ENCODE measurements around the gene DCBLD1. TPM values are rescaled to one million over a fixed set of nuclear protein-coding genes. Genes with fewer than 3 reads are reported as not detected.

Gene DCBLD1
- total and polyA plus RNA-seq, 2 donors (not counting 3 experiments of a cell fraction or from before 2014, with no cell fraction given): 30.2 to 44.3 TPM

- TF ChIP-seq EZH2 (IDR thresholded peaks at IDR 0.05; ENCODE audit: borderline replicate concordance, low read depth, low read length, severe bottlenecking) (no peak), MAX (IDR thresholded peaks at IDR 0.05; ENCODE audit: insufficient read depth, insufficient read length) (no peak), JUN (IDR thresholded peaks at IDR 0.05; ENCODE audit: borderline replicate concordance, insufficient read depth, insufficient read length, low read depth) (no peak), CTCF (IDR thresholded peaks at IDR 0.05; ENCODE audit: extremely low read depth in 1 of 2, insufficient read depth in 1 of 2, low read depth in 1 of 2, low read length in 2 of 2) (no peak), MYC (IDR thresholded peaks at IDR 0.05; ENCODE audit: low read depth, low read length) (no peak), POLR2A (IDR thresholded peaks at IDR 0.05; ENCODE audit: low read depth, low read length) (no peak), FOS (IDR thresholded peaks at IDR 0.05; ENCODE audit: borderline replicate concordance, insufficient read depth, low read length) (no peak), POLR2AphosphoS5 (IDR thresholded peaks at IDR 0.05; ENCODE audit: insufficient read depth, low read depth, low read length) (no peak)
- intact Hi-C loops (cut with micrococcal nuclease) (no loop called here), dilution Hi-C loops (cut with MboI; ENCODE audit: extremely low pct_ligation_motif_present, low sequenced_read_pairs) (no loop called here)
- Histone ChIP-seq H3K4me3 (replicated peaks in 1 of 3; ENCODE audit: insufficient read depth in 1 of 3, low read depth in 1 of 3, low read length in 3 of 3) (no peak overlapping the region), H3K27ac (ENCODE audit: insufficient read depth, low read depth, low read length) (no peak overlapping the region), H3K9me3 (replicated peaks; ENCODE audit: control insufficient read depth, insufficient read depth, low read length) (no peaks in the 10 kb centered on the region), H3K36me3 (ENCODE audit: control insufficient read depth in 2 of 2, extremely low read depth in 1 of 2, insufficient read depth in 2 of 2, low read length in 2 of 2) (peaks cover 2 to 10% of the 10 kb centered on the region in 2 experiments), H4K20me1 (replicated peaks; ENCODE audit: control insufficient read depth, extremely low read depth, insufficient read depth, low read length) (no peaks in the 10 kb centered on the region), H3K4me1 (ENCODE audit: control insufficient read depth, extremely low read depth, insufficient read depth, low read length) (no peaks in the 10 kb centered on the region), H3K4me2 (ENCODE audit: insufficient read depth, low read length) (no peak overlapping the region), H3K27me3 (ENCODE audit: control insufficient read depth in 2 of 2, insufficient read depth in 2 of 2, low read length in 2 of 2) (no peaks in the 10 kb centered on the region), H3K79me2 (ENCODE audit: control insufficient read depth, insufficient read depth, low read length) (no peaks in the 10 kb centered on the region), H3K9me1 (replicated peaks; ENCODE audit: control insufficient read depth, extremely low read depth, insufficient read depth, low read length) (no peaks in the 10 kb centered on the region), H2AFZ (ENCODE audit: low read depth, low read length) (no peak overlapping the region), H3K9ac (replicated peaks; ENCODE audit: extremely low read depth, insufficient read depth, low read length) (no peak overlapping the region)
- ChIA-PET CTCF (interaction anchor here (1.9 kb wide), 1 partner anchor 124 kb away, joined by 7 read pairs; no protein-coding TSS in a partner anchor), POLR2A (no interaction called here)
- BruUV-seq (replicated peaks): no TSS peak
- DNase-seq (ENCODE audit: low read depth, low spot score) (no peak), FAIRE-seq (no peak)
Measured at GRCh38 chr6:117574198-117574597, 91.7 kb downstream of the DCBLD1 start.

Data from endothelial cell of umbilical vein (primary cell).